ENCODE results near the gene RELA. TPM values are rescaled to one million over a fixed set of nuclear protein-coding genes. Genes with fewer than 3 reads are reported as not detected.

RELA gene
- total RNA-seq, 1 experiment from 2014 or later: 54.9 TPM

GRCh38 chr11:65700399-65700798 is 37.7 kb upstream of the RELA start:
- Histone ChIP-seq H3K4me3 (ENCODE audit: low read depth, low read length) (no peak overlapping the region), H3K9me3 (no peaks in the 10 kb centered on the region; the same call in 1 of the 2 replicates), H3K4me1 (no peaks in the 10 kb centered on the region), H3K27me3 (replicated peaks; ENCODE audit: control insufficient read depth, insufficient read depth, low read length) (no peaks in the 10 kb centered on the region; the same call in 1 of the 2 replicates), H3K36me3 (ENCODE audit: control insufficient read depth, insufficient read depth, low read length) (no peaks in the 10 kb centered on the region; the same call in 1 of the 2 replicates)
- no peak overlapping the region for H3K4me3 Mint-ChIP-seq (ENCODE audit: unreplicated experiment)
- no peak for TF ChIP-seq CTCF (IDR thresholded peaks at IDR 0.05; ENCODE audit: insufficient read depth in 1 of 2, low read depth in 1 of 2, low read length in 1 of 2, severe bottlenecking in 1 of 2, unreplicated experiment in 1 of 2)
- no peaks in the 10 kb centered on the region for H3K9me3 Mint-ChIP-seq (ENCODE audit: unreplicated experiment)
- H3K36me3 Mint-ChIP-seq (ENCODE audit: insufficient read depth, unreplicated experiment): peaks cover 5% of the 10 kb centered on the region
- H3K27me3 Mint-ChIP-seq (ENCODE audit: insufficient read depth, unreplicated experiment): peaks cover 8% of the 10 kb centered on the region
- CTCF ChIA-PET: interaction anchor here (0.6 to 0.7 kb wide), 2 partner anchors 27 to 188 kb away, joined by 3 read pairs; partner anchors contain the start of gene FIBP
- DNase-seq: no peak
- intact Hi-C loops (cut with micrococcal nuclease; ENCODE audit: unreplicated experiment): loop anchor here (2.0 kb wide), 1 partner anchor 38 kb away; the partner anchor contains the start of gene RELA
- H3K27ac Mint-ChIP-seq (ENCODE audit: unreplicated experiment): no peak overlapping the region
- no peaks in the 10 kb centered on the region for H3K4me1 Mint-ChIP-seq (ENCODE audit: low read depth, unreplicated experiment)
- BruUV-seq (replicated peaks): no TSS peak
- POLR2A ChIA-PET: no interaction called here

- no peak for DNase-seq
- H3K27me3 ChIP-seq (replicated peaks; ENCODE audit: control insufficient read depth, insufficient read depth, low read length): no peaks in the 10 kb centered on the region
- no peaks in the 10 kb centered on the region for H3K4me1 ChIP-seq
- H3K9me3 ChIP-seq: no peaks in the 10 kb centered on the region; the same call in 1 of the 2 replicates
- Mint-ChIP-seq H3K4me3 (ENCODE audit: unreplicated experiment) (no peak overlapping the region), H3K36me3 (ENCODE audit: insufficient read depth, unreplicated experiment) (peaks cover 5% of the 10 kb centered on the region), H3K9me3 (ENCODE audit: unreplicated experiment) (no peaks in the 10 kb centered on the region), H3K27me3 (ENCODE audit: insufficient read depth, unreplicated experiment) (peaks cover 6% of the 10 kb centered on the region), H3K27ac (ENCODE audit: unreplicated experiment) (no peak overlapping the region), H3K4me1 (ENCODE audit: low read depth, unreplicated experiment) (no peaks in the 10 kb centered on the region)
- ChIA-PET CTCF (no interaction called here), POLR2A (no interaction called here)
- no peak for TF ChIP-seq CTCF (IDR thresholded peaks at IDR 0.05; ENCODE audit: insufficient read depth in 1 of 2, low read depth in 1 of 2, low read length in 1 of 2, severe bottlenecking in 1 of 2, unreplicated experiment in 1 of 2)
- H3K4me3 ChIP-seq (ENCODE audit: low read depth, low read length): no peak overlapping the region
- no TSS peak for BruUV-seq (replicated peaks)
- H3K36me3 ChIP-seq (ENCODE audit: control insufficient read depth, insufficient read depth, low read length): no peaks in the 10 kb centered on the region; the same call in 1 of the 2 replicates
- intact Hi-C loops (cut with micrococcal nuclease; ENCODE audit: unreplicated experiment): no loop called here
Observed at GRCh38 chr11:65699306-65699705, 36.6 kb upstream of the RELA start.

- intact Hi-C loops (cut with micrococcal nuclease; ENCODE audit: unreplicated experiment): no loop called here
- Mint-ChIP-seq H3K4me1 (ENCODE audit: low read depth, unreplicated experiment) (no peaks in the 10 kb centered on the region), H3K27ac (ENCODE audit: unreplicated experiment) (no peak overlapping the region), H3K4me3 (ENCODE audit: unreplicated experiment) (no peak overlapping the region), H3K9me3 (ENCODE audit: unreplicated experiment) (no peaks in the 10 kb centered on the region), H3K27me3 (ENCODE audit: insufficient read depth, unreplicated experiment) (peaks cover 5% of the 10 kb centered on the region), H3K36me3 (ENCODE audit: insufficient read depth, unreplicated experiment) (peaks cover 5% of the 10 kb centered on the region)
- no peak for TF ChIP-seq CTCF (IDR thresholded peaks at IDR 0.05; ENCODE audit: insufficient read depth in 1 of 2, low read depth in 1 of 2, low read length in 1 of 2, severe bottlenecking in 1 of 2, unreplicated experiment in 1 of 2)
- H3K9me3 ChIP-seq: no peaks in the 10 kb centered on the region; the same call in 1 of the 2 replicates
- CTCF ChIA-PET: interaction anchor here (0.6 kb wide), 1 partner anchor 190 kb away, joined by 6 read pairs; the partner anchor contains the start of gene FIBP
- no peaks in the 10 kb centered on the region for H3K4me1 ChIP-seq
- POLR2A ChIA-PET: no interaction called here
- BruUV-seq (replicated peaks): no TSS peak
- no peak for DNase-seq
- no peaks in the 10 kb centered on the region; the same call in 1 of the 2 replicates for H3K36me3 ChIP-seq (ENCODE audit: control insufficient read depth, insufficient read depth, low read length)
- no peak overlapping the region for H3K4me3 ChIP-seq (ENCODE audit: low read depth, low read length)
- no peaks in the 10 kb centered on the region for H3K27me3 ChIP-seq (replicated peaks; ENCODE audit: control insufficient read depth, insufficient read depth, low read length)
Observed at GRCh38 chr11:65698205-65698604, 35.5 kb upstream of the RELA start.
